HPDE6-E6E7 (cell line): ENCODE results near the gene TRAT1.
"Not testable (repeated sequence)": the region's sequence is repeated elsewhere in the genome, so short reads cannot be mapped to it uniquely, and the experiment has no call there.

ENCODE experiments used
- DNase-seq: peaks from one replicate; pipeline ENCODE4 v3.0.0; 2011; ENCODE audit warnings: missing footprints; ENCODE audit errors: extremely low spot score

TRAT1 gene, protein sequence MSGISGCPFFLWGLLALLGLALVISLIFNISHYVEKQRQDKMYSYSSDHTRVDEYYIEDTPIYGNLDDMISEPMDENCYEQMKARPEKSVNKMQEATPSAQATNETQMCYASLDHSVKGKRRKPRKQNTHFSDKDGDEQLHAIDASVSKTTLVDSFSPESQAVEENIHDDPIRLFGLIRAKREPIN

DNA sequence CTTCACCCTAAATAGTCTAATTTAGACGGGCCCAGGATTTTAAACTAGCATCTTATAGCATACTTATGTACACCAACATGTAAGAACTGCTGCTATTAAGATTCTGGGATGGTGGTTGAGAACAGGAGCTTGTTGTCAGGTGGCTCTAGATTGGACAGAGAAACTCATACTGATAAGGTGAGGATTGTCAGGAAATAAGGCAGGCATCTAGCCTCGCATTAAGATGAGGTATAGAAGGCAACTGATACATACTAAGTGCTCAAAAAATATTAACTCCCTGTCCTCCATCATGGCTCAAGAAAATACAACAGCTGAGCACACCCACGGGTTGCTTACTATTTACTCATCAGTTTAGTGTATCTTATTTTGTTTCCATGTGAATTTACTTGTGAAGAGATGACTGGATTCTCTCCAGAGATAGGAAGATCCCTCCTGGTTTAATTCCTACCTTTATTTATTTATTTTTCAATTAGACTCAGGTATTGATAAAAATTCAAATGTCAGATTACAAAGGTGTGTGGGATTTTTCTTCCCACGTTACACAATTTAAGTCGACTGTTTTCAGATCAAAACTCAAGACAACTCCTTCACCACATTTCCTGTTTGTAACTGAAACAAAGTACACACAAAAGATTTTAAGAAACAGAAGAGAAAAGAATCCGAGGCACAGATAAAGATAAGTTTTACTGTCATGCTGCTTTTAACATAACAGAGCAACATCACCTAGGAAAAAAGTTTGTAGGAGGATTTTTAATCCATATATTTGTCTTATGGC, at the start of gene TRAT1:
TRAT1 (plus strand) TSS at position 664 of the 775 bp plus-strand sequence. CDS start 142 bp downstream, outside the sequence.
- DNase-seq = no peak

DNA sequence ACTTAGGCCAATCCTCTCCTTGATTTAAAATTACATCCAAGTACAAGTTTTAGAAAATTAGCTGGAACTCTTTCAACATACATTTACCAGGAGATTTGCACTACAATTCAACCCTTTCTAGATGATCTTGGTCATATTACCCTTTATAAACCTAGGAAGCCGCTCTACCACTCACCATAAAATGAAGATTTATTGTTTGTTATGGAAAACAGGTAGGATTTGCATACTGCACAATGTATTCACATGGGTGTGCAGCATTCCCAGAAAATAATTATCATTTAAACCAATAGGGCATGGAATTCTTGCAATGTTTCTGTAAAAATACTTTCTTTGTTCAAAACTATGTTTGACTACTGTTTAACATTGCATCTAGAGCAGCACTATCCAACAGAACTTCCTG, 46.9 kb upstream of the TRAT1 start:
- no peak for DNase-seq

DNA sequence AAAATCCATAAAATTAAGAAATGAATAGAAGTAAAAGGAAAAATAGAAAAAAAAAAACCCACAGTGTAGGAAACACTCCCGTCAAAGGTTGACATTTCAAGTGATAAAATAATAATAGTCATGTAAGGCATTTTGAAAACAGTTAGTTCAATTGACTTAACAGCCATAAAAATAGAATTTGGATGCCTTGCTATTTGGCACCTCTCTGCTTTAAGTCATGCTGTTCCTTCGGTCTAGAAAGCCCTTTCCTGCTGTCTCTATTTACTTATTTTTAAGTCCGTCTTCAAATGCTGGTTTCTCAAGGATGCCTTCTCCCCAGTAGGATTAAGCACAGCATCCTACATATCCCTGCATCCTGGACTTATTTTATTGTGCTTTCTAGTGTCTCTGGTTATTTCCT, 43.1 kb upstream of the TRAT1 start:
- no peak for DNase-seq

DNA sequence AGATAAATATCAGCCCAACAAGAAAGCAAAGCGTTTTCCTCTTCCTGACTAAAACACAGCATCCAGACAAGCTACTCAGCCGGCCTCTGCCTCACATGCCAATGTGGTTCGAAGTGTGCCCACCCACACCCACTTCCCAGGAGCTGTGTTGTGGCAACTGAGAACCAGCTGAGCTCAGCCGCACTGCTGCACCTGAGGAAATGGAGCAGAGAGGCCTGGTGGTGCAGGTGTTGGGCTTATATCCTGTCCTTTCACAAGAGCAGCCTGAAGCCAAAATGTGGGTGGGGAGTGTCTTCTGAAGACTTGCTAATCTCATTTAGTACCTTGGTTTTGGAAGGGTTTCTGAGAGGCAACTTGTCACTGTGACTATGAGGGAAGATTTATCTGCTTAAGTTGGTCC, 42.4 kb upstream of the TRAT1 start:
- DNase-seq = no peak

DNA sequence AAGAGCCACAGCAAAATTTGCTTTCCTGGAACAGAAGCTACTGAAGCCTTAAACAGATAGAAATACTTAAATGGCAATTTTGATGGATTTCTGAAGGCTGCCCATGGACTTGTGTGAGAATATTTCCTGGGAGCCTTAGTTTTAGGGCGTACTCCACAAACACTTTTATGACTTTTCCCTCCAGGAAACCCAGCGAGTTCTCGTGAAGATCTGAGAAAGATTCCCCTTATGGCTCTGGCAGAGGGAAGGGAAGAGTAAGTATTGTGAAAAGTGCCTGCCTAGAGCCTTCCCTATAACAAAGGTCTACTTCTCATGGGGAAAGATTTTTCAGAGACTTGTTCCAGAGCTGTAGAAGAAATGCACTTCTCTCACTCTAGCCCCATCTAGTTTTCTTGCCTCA, 31.1 kb upstream of the TRAT1 start:
- no peak for DNase-seq

DNA sequence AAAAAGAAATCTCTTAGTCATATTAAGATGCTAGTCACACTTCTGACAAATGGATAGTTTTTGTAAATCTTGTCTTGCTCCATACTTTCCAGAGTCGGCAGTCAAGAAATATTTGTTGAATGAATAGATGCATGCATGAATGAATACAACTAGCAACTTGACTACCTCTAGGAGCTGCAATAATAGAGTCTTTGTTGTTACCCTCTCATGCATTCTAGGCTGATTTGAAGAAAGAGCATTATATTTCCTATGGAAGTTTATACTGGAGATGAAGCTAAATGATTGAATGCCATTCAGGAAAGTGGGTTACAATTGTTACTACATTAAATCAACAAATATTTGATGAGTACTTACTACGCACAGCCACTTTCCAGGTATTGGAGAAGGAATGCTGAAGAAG, 18.1 kb upstream of the TRAT1 start:
- no peak for DNase-seq

DNA sequence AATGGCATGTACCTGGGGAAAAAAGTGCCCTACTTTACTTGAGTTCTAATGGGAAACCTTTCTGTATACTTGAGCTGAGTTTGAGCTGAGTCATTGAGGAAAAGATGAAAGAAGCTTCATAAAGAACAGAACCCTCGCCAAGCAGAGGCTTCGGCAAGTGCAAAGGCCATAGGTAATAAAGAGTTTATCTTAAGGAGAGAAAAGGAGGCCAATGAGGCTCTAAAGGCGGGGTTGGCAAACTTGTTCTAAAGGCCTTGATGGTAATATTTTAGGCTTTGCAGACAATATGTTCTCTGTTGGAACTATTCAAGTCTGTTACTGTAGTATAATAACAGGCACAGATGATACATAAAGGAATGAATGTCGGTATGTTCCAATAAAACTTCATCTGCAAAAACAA, 17.6 kb upstream of the TRAT1 start:
- DNase-seq = no peak

DNA sequence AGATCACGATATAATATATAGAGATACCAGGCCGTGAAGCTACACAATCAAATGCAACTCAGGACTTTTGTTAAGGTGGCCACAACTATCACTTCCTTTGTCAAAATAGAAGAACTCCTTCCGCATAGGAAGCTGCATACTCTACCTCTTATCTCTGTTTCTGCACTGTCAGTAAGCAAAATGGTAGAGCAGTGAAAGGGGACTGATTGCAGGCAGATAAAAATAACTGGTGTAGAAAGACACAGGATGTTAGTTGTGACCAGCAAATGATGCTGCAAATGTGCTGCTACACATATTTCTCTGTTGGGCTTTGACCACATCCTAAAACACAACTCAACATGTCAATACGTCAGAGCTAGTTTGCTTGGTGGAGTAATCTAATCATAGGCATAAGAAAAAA, 16.3 kb upstream of the TRAT1 start:
- DNase-seq = no peak

DNA sequence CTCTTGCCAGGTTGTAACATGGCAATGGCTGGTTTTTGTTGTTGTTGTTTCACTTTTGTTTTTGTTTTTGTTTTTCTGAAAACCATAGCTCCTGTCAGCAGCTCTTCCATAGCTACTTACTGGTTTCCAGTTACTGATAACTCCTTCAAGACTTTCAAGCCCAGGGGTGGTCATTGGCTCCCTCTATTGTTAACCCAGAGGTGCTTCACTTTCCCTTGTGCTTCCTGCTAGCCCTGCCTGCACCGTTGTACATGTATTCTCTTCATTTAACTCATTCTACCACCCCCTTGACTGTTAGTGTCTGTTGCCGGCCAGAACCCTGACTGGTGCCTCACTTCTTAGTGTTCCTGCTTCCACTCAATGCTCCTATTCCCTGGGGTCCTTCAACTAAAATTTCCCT, 4.2 kb upstream of the TRAT1 start:
- DNase-seq = peak; percentile 44

DNA sequence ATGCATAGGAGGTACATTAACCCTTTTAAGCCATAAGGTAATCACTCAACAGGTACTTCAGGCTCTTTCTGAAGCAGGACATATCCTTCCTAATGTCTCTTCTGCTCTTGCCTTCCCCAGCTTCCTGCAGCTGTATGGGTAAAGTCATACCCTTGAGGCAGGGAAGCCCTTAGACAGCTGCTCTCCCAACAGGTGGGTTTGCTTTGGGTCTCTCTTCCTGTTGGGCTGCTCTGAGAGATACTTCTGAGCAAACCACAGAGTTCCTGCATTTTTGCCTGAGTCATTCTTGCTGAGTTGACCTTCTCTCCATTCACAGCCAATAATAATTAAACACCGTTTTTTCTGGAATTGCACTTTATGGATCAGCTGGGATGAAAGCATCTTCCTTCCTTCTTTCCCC, 2.0 kb upstream of the TRAT1 start:
- no peak for DNase-seq

DNA sequence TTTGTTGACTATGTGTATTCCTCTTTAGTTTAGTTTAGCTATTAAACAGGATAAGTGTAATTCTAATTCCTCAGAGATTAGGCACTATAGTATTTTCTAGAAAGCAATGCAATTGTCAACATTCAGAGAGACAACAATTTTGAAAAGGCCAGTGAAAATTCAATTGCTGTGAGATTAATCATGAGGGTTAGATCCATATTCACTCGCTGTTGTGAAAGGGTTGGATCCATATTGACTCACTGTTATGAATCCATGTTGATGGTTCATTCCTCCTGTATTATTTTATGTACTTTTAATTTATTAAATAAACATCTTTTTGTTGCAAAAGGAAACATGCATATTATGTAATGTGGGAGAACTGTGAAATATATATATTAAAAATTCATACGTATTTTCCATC, 641 bp downstream of the TRAT1 start:
- DNase-seq = no peak

DNA sequence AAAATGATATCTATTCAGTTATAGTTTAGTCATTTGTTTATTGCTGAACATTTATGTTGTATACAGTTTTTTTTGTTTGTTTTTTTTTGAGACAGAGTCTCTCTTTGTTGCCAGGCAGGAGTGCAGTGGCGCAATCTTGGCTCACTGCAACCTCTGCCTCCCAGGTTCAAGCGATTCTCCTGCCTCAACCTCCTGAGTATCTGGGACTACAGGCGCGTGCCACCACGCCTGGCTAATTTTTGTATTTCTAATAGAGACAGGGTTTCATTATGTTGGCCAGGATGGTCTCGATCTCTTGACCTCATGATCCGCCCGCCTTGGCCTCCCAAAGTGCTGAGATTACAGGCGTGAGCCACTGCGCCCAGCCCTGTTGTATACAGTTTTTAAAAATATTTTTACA, 1.2 kb downstream of the TRAT1 start:
- DNase-seq = not testable (repeated sequence)

DNA sequence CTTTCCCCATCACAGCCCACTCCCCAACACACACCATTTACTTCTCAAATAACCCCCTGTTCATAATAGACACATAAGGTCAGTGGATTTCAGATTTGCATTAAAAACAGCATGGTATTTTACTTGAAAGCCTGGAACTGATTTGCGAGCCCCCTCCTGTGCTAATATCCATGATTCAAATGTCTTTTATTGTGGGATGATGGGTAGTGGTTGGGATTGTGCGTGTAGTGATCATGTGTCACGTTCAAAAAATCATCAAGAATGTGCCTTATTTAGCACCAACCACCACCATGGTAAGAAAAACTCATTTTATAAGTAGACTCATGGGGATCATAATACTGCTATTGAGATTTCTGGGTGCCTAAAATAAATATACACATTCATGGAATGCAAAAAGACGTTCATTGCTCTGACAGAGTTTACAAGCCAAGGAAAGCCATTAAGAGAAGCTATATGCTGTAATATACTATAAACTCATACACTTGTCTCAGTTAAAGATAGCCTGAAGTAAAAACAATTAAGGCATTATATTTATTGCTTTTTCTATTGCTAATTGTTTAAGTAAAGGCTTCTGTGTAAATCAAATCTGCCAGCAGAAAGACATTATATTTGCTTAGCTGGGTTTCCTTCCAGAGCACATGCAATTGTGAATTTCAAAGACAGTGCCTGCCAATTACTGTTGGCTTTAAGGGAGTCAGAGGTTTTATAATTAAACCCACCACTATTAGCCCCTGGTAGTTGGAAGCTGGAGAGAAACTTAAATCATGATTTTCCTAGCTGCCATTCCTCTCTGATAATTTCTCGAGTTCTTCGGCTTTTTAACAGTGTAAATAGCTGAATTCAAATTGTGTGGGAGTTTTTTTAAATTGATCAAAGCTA, 4.0 kb downstream of the TRAT1 start:
- no peak for DNase-seq

DNA sequence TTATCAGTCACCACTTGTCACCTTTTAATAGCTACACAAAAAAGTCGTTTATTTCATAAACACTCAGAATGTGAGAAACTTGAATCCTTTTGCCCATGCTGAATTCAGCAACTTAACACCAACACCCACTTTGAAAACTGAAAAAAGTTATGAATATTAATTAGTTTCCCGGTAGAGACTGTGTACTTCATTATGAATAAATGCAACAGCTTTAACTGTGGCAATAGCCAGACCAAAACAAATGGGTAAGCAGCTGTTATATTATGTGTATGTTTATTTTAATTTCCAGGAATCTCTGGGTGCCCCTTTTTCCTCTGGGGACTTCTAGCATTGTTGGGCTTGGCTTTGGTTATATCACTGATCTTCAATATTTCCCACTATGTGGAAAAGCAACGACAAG, 7.8 kb downstream of the TRAT1 start:
- no peak for DNase-seq

DNA sequence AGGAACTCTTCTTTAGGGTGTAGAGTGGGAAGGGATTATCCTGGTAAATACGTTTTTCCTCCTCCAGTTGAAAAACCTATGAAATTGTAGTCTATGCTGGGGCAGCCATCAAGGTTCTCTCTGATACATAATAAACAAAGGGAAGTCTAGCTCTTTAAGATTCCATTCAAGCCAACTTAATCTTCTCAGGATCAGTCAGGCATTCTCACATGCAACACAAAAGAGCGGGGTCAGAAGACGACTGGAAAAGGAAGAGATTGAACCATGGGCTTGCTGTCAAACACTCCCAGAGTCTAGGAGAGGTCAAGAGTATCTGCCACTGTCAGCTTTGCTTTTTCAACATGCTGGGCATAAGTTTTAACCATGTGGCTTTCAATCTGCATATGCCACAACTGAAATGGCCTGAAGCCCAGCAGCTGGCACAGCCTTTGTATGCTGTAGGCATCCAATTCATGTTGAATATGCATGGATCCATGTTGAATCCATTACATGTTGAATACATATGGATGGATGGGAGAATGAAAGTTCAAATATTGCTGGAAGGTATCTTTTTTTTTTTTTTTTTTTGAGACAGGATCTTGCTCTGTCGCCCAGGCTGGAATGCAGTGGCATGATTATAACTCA, 8.5 kb downstream of the TRAT1 start:
- no peak for DNase-seq

DNA sequence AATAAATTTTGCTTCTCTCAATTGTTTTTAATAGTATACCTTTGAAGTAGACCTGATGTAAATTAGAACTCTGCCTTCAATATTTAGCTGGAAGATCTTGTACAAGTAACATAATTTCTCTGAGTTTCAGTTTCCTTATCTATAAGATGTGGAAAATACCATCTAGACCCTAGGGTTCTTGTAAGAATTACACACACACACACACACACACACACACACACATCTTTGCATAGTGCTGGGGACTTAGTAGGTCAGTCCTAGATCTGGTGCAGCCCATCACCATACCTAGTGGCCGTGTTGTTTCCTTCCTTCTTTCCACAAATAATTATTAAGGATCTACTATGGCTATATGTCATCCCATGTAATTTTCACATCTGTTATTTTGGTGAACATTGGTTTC, 11.0 kb downstream of the TRAT1 start:
- DNase-seq = no peak

DNA sequence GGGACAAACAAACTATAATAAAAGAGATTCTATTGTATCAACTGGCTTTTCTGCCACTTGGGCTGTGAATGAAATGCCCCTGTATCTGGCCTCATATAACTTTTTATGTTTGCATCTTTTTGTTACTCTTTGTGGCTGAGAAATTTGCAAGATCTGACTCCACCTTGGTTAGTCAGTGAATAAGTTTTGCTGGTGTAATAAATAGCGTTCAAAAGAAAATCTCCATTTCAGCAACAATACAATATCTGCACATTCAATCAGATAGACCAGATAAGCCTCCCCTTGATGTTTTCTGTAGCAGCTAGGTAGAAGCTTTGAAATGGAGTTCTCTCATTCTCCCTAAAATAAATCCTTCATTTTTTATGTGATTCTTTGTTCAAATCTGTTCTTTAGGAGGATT, 12.0 kb downstream of the TRAT1 start:
- no peak for DNase-seq

DNA sequence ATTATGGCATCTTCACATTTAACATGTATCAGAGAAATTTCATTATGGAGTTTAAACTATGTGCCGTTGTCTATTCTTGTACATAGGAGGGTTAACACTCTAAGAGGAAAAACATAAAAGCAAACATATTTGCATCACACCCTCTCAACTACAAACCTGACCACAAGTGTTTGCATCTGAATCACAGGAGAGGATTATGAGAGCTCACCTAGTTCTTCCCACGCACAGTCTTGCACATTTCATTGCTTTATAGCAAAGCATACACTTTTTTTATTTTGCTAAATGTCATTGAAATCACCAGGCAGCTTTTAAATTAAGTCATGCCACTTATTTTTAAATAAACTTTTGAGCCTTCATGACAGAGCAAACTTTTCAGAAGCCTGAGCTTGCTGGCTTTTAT, 12.5 kb downstream of the TRAT1 start:
- DNase-seq = no peak

DNA sequence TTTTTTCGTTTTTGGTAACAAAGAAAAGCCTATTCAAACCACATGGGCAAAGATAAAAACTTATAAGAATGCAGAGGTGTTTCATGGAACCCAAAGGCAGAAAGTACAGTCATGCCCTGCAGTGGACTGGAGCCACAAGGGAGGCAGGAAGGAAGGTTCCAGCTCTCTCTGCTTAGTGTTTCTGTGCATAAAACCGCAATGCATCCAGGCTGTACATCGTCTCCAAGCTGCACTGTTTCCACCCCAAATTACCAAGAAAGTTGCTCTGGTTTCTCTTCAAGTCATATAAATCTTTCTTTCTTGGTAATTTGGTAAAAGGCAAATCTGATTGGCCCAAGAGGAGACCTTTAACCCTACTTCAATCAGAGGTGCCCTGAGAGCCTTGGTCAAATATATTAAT, 15.8 kb downstream of the TRAT1 start:
- no peak for DNase-seq

DNA sequence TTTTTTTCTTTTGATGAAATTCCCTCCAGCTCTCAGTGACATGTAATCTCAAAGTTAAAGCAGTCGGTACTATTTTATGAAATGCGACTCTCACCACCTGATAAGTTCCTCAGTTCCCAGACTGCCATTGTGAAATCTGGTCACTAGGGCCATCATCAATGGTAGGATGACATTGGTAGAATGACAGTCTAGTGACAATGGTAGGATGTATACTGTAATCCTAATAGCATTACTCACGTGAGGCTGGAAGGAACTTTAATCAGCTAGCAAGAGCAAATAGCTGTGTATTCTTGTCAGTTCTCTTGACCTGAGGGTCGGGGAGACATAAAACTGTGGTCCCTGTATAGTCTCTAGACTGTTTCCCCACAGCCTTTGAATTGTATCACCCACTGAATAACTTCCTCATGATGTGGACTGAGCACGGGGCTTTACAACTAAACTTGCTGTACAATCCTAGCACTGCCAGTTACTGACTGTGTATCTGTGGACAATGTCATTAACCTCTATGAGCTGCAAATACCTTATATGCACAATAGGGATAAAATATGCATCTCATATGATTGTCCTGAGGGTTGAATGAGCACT, 23.2 kb downstream of the TRAT1 start:
- DNase-seq = no peak

DNA sequence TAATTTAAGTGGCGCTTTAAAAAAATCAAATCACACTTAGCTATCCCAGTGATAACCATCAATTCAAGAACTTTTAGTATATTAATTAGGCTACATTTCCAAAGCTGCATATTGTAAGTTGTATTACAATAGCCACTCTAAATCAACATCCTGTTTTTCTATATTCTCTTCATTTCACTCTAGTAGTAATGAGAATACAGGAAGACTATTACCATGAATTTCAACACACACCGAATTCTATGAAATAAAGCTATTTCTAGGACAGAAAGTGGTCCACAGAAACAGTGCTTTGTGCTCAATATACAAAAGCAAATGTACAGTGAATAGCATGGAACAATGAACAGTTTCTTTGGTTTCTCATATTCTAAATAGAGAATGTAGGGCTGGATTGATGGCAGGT, 24.6 kb downstream of the TRAT1 start:
- no peak for DNase-seq

DNA sequence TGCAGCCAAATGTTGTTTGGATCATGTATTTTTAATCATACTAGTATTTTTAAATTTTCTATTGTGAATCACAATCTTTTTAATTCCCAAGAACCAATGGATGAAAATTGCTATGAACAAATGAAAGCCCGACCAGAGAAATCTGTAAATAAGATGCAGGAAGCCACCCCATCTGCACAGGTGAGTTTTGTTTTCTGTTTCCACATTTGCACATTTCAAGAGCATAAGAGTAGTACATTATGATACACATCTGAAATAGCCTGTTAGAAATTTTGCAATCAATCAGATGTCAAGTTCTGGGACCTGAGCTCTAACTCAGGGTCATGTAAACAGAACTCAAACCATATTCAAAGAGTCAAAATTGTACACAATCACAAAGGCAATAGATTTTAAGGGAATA, 26.5 kb downstream of the TRAT1 start:
- DNase-seq = no peak
